Measurements from ENCODE around the gene ZNF142.

GRCh38 chr2:218642121-218642656, 17.2 kb downstream of the ZNF142 start:
- TF ChIP-seq CTCF (conservative IDR thresholded peaks at IDR 0.05 in 1 of 2, IDR thresholded peaks at IDR 0.05 in 1 of 2; ENCODE audit: low read depth in 1 of 2, low read length in 2 of 2), result no peak
- TF ChIP-seq EZH2 (IDR thresholded peaks at IDR 0.05; ENCODE audit: low read length, missing control alignments), result no peak

All from fibroblast of lung (primary cell).